Activated T-cell treated with anti-CD3 and anti-CD28 coated beads for 1 hour (primary cell): ENCODE data around the gene GPR17.

ENCODE experiments used
- DNase-seq: peaks from one replicate; pipeline ENCODE4 v3.0.0-alpha.2; 2020; ENCODE audit warnings: low read depth

Gene GPR17

GRCh38 chr2:127671557-127672302 lies 25.8 kb downstream of the GPR17 start:
- DNase-seq: no peak

- DNase-seq: no peak
These were observed 26.6 kb downstream of the GPR17 start for GRCh38 chr2:127672341-127673224.

- no peak for DNase-seq
These were observed 27.5 kb downstream of the GPR17 start for GRCh38 chr2:127673291-127674069.

GRCh38 chr2:127674241-127675209 lies 28.6 kb downstream of the GPR17 start:
- DNase-seq: no peak

GRCh38 chr2:127675331-127676261 lies 29.6 kb downstream of the GPR17 start, which contains the start of gene LIMS2:
LIMS2 (minus strand) TSS chr2:127675530; CDS start chr2:127675024, 506 bp downstream.
- DNase-seq: no peak

- DNase-seq: no peak
These were observed 31.0 kb downstream of the GPR17 start for GRCh38 chr2:127676906-127677305.

- no peak for DNase-seq
These were observed 32.6 kb downstream of the GPR17 start for GRCh38 chr2:127678531-127678930.

GRCh38 chr2:127678991-127679390 lies 33.0 kb downstream of the GPR17 start:
- no peak for DNase-seq

- no peak for DNase-seq
These were observed 33.9 kb downstream of the GPR17 start for GRCh38 chr2:127679680-127680361.

- no peak for DNase-seq
These were observed 34.8 kb downstream of the GPR17 start for GRCh38 chr2:127680706-127681287.

GRCh38 chr2:127681288-127681804 lies 35.4 kb downstream of the GPR17 start:
- no peak for DNase-seq

- no peak for DNase-seq
These were observed 36.3 kb downstream of the GPR17 start for GRCh38 chr2:127681976-127682857.

- DNase-seq: no peak
These were observed 37.1 kb downstream of the GPR17 start for GRCh38 chr2:127683056-127683455.

- DNase-seq: no peak
These were observed 37.8 kb downstream of the GPR17 start for GRCh38 chr2:127683757-127684156.

- DNase-seq: no peak
These were observed 39.6 kb downstream of the GPR17 start for GRCh38 chr2:127685410-127686080.

- DNase-seq: no peak
These were observed 42.5 kb downstream of the GPR17 start for GRCh38 chr2:127688405-127688804.

GRCh38 chr2:127690696-127691095 lies 44.7 kb downstream of the GPR17 start:
- no peak for DNase-seq
